ENCODE measurements around the gene FETUB. TPM values are rescaled to one million over a fixed set of nuclear protein-coding genes. Genes with fewer than 3 reads are reported as not detected.

FETUB gene
- total and polyA plus RNA-seq, 7 donors: 0.46 TPM; not detected in 6

GRCh38 chr3:186636536-186636935 is 3.7 kb upstream of the FETUB start:
- H3K9me3 ChIP-seq: no peaks in the 10 kb centered on the region
- TF ChIP-seq POLR2AphosphoS5 (IDR thresholded peaks at IDR 0.05) (no peak), POLR2A (IDR thresholded peaks at IDR 0.05) (no peak), EP300 (IDR thresholded peaks at IDR 0.05) (no peak)
- TF ChIP-seq, protein P1, sequence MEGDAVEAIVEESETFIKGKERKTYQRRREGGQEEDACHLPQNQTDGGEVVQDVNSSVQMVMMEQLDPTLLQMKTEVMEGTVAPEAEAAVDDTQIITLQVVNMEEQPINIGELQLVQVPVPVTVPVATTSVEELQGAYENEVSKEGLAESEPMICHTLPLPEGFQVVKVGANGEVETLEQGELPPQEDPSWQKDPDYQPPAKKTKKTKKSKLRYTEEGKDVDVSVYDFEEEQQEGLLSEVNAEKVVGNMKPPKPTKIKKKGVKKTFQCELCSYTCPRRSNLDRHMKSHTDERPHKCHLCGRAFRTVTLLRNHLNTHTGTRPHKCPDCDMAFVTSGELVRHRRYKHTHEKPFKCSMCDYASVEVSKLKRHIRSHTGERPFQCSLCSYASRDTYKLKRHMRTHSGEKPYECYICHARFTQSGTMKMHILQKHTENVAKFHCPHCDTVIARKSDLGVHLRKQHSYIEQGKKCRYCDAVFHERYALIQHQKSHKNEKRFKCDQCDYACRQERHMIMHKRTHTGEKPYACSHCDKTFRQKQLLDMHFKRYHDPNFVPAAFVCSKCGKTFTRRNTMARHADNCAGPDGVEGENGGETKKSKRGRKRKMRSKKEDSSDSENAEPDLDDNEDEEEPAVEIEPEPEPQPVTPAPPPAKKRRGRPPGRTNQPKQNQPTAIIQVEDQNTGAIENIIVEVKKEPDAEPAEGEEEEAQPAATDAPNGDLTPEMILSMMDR (IDR thresholded peaks at IDR 0.05): no peak
- no peaks in the 10 kb centered on the region for H3K4me1 ChIP-seq
- H3K36me3 ChIP-seq: no peaks in the 10 kb centered on the region
- DNase-seq: no peak
- intact Hi-C loops (cut with DNase I): no loop called here
- H3K27ac ChIP-seq: no peak overlapping the region
- WGBS, 2 donors: 70 to 74% methylated on average over 7 of the region's 7 CpGs
- H3K27me3 ChIP-seq: no peaks in the 10 kb centered on the region
- no peak overlapping the region for H3K4me3 ChIP-seq

- Histone ChIP-seq H3K36me3 (no peaks in the 10 kb centered on the region), H3K4me3 (no peak overlapping the region), H3K9me3 (no peaks in the 10 kb centered on the region), H3K27me3 (no peaks in the 10 kb centered on the region), H3K27ac (no peak overlapping the region), H3K4me1 (no peaks in the 10 kb centered on the region)
- intact Hi-C loops (cut with DNase I): no loop called here
- 73 to 78% methylated on average over 3 of the region's 3 CpGs for WGBS, 2 donors
- no peak for DNase-seq
- TF ChIP-seq, protein P1 (IDR thresholded peaks at IDR 0.05): no peak
- TF ChIP-seq POLR2A (IDR thresholded peaks at IDR 0.05) (no peak), POLR2AphosphoS5 (IDR thresholded peaks at IDR 0.05) (no peak), EP300 (IDR thresholded peaks at IDR 0.05) (no peak)
Observed at GRCh38 chr3:186637686-186638085, 2.5 kb upstream of the FETUB start.

DNA sequence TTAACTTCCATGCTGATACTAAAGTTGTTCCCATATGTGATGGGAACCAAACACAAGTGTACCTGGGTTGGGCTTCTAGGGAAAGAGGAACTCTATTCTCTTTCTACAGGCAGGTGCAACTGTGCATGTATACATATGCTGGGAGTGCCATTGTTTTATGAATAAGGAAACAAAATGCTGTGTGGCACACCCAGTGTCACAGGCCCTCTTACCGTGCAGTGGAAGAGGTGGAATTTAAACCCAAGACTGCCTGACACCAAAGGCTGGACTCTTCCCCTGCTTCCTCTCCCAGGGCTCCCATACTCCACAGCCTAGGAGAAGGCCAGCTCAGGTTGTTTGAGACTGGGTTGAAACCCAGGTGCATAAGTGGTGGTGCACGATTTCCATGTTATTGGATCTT is 1.9 kb upstream of the FETUB start:
- TF ChIP-seq, protein P1 (IDR thresholded peaks at IDR 0.05): no peak
- Histone ChIP-seq H3K4me1 (no peaks in the 10 kb centered on the region), H3K27me3 (no peaks in the 10 kb centered on the region), H3K9me3 (no peaks in the 10 kb centered on the region), H3K36me3 (no peaks in the 10 kb centered on the region), H3K4me3 (no peak overlapping the region), H3K27ac (no peak overlapping the region)
- intact Hi-C loops (cut with DNase I): no loop called here
- WGBS, 2 donors: 20 to 60% methylated on average over 2 of the region's 2 CpGs
- no peak for DNase-seq

GRCh38 chr3:186640473-186640818 is 247 bp downstream of the FETUB start:
- WGBS, 2 donors: 80 to 89% methylated on average over 9 of the region's 9 CpGs

DNA sequence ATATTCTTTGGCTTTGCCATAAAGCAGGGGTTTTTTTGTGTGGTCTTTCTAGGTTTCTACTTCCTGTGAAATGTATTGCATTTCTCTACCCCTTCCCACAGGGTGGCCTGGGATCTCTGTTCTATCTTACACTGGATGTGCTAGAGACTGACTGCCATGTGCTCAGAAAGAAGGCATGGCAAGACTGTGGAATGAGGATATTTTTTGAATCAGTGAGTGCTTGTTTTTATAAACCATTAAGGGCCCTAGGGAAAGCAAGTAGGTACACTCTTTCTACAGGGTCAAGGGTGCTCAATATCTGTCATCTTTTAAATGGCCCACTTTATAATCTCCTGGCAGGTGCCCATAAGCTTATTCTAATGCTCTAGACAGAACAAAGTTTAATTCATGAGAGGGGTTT is 730 bp downstream of the FETUB start:
- no peaks in the 10 kb centered on the region for H3K9me3 ChIP-seq
- H3K4me1 ChIP-seq: no peaks in the 10 kb centered on the region
- TF ChIP-seq POLR2AphosphoS5 (IDR thresholded peaks at IDR 0.05) (no peak), EP300 (IDR thresholded peaks at IDR 0.05) (no peak), POLR2A (IDR thresholded peaks at IDR 0.05) (no peak)
- TF ChIP-seq, protein P1 (IDR thresholded peaks at IDR 0.05): no peak
- intact Hi-C loops (cut with DNase I): no loop called here
- no peak overlapping the region for H3K4me3 ChIP-seq
- DNase-seq: no peak
- H3K27me3 ChIP-seq: no peaks in the 10 kb centered on the region
- H3K36me3 ChIP-seq: no peaks in the 10 kb centered on the region
- H3K27ac ChIP-seq: no peak overlapping the region

More at GRCh38 chr3:186640473-186640818, 247 bp downstream of the FETUB start:
- intact Hi-C loops (cut with DNase I): no loop called here
- Histone ChIP-seq H3K27ac (no peak overlapping the region), H3K36me3 (no peaks in the 10 kb centered on the region), H3K9me3 (no peaks in the 10 kb centered on the region), H3K4me3 (no peak overlapping the region), H3K27me3 (no peaks in the 10 kb centered on the region), H3K4me1 (no peaks in the 10 kb centered on the region)
- DNase-seq: no peak
- TF ChIP-seq, protein P1 (IDR thresholded peaks at IDR 0.05): no peak
- TF ChIP-seq EP300 (IDR thresholded peaks at IDR 0.05) (no peak), POLR2A (IDR thresholded peaks at IDR 0.05) (no peak), POLR2AphosphoS5 (IDR thresholded peaks at IDR 0.05) (no peak)

Measured in sigmoid colon (tissue), 7 donors.